A549 (cell line): ENCODE data around the gene ARHGEF28.

ENCODE experiments used
- CTCF ChIP-seq: fragments of >200 bp; sonication (Bioruptor Twin); formaldehyde crosslinking; IDR thresholded peaks from 3 replicates; pipeline ENCODE4 v1.5.1; 2016
- EP300 ChIP-seq, 2 experiments: fragments of >200 bp; sonication (Bioruptor Twin); formaldehyde crosslinking; IDR thresholded peaks; 2 replicates in 1 of 2; 3 replicates in 1 of 2; pipeline ENCODE4 v1.6.1; 2016 to 2017
- FOSL2 ChIP-seq, 2 experiments: fragments of 450-650 bp in 1 of 2; fragments of >200 bp in 1 of 2; sonication (Bioruptor Twin) in 1 of 2; formaldehyde crosslinking; IDR thresholded peaks; 2 replicates each; pipeline versions ENCODE4 v1.5.0 to v1.6.1; 2016 to 2020; ENCODE audit warnings: mild to moderate bottlenecking in 1 of 2, moderate library complexity in 1 of 2
- HOXA7 ChIP-seq: fragments of 250-450 bp; sonication (Bioruptor Pico); IDR thresholded peaks from 2 replicates; pipeline ENCODE4 v1.5.0; 2020; ENCODE audit warnings: mild to moderate bottlenecking, moderate library complexity
- JUNB ChIP-seq: fragments of >200 bp; sonication (Bioruptor Twin); formaldehyde crosslinking; IDR thresholded peaks from 2 replicates; pipeline ENCODE4 v1.6.1; 2016
- MAX ChIP-seq: IDR thresholded peaks from 2 replicates; pipeline ENCODE4 v1.6.1; 2012
- REST ChIP-seq: fragments of 200-600 bp; sonication (generic); IDR thresholded peaks from 2 replicates; pipeline ENCODE4 v1.6.1; 2016; ENCODE audit warnings: antibody characterized with exemption, mild to moderate bottlenecking, moderate library complexity
- SMC3 ChIP-seq: fragments of >200 bp; sonication (Bioruptor Twin); formaldehyde crosslinking; IDR thresholded peaks from 3 replicates; pipeline ENCODE4 v1.6.1; 2018; ENCODE audit warnings: inconsistent platforms

GRCh38 chr5:73687357-73687756 lies 61.4 kb downstream of the ARHGEF28 start:
- TF ChIP-seq CTCF (no peak), JUNB (no peak), REST (no peak), MAX (no peak), SMC3 (no peak), EP300 (IDR thresholded peaks at IDR 0.05) (no peak), HOXA7 (no peak), FOSL2 (IDR thresholded peaks at IDR 0.05) (no peak), FOSL2 (CRISPR knock-in tag; IDR thresholded peaks at IDR 0.05) (no peak)
